ENCODE results near the gene RXFP1. TPM values are rescaled to one million over a fixed set of nuclear protein-coding genes. Genes with fewer than 3 reads are reported as not detected.

Gene RXFP1
- 0.15 and 0.25 TPM in 2 replicates for total RNA-seq (2014; rRNA removed; shearing (Covaris generic))

DNA sequence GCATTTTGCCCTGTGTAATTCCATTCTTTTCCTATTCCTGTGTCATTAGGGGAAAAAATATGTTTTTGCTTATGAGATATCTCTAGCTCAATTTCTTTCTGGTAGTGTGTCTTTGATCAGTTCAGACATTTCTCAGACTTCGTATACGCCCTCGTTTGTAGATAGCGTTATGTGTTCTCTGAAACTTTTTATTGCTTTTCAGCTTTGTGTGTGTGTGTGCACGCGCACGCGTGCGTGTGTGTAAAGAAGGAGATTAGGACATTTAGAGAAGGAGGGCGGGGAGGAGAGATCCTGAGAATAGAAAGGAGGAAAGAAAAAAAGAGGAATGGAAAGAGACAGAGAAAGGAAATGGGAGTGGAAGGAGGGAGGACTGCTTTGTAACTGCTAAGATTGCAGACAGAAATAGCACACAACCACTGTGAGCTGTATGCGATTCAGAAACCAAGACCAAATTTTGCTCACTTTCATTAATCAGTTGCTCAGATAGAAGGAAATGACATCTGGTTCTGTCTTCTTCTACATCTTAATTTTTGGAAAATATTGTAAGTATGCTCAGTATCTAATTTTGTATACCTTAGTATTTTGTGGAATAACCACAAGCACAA, at the start of gene RXFP1:
Gene RXFP1 (plus strand): TSS at position 399 of the 605 bp plus-strand sequence. CDS start 95 bp downstream, at position 494.
- no peak for DNase-seq (ENCODE audit: low read depth)

DNA sequence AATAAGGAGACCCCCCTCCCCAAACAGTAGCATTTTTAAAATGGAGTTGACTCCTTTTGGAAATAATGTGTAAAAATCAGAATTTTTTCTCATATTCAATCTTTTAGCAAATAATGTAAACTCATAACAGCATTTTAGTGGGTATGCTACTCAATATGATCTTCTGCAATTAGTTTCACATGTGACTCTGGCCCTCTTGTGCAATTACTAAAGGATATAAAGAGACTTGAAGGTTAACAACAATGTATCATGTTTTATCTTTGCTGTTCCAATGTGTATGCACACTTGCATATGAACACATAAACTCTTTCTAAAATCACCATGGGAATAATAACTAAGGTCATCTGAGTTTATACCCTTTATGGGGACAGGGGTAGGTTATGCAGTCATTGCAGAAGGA, 39.9 kb upstream of the RXFP1 start:
- no peak for DNase-seq (ENCODE audit: low read depth)

DNA sequence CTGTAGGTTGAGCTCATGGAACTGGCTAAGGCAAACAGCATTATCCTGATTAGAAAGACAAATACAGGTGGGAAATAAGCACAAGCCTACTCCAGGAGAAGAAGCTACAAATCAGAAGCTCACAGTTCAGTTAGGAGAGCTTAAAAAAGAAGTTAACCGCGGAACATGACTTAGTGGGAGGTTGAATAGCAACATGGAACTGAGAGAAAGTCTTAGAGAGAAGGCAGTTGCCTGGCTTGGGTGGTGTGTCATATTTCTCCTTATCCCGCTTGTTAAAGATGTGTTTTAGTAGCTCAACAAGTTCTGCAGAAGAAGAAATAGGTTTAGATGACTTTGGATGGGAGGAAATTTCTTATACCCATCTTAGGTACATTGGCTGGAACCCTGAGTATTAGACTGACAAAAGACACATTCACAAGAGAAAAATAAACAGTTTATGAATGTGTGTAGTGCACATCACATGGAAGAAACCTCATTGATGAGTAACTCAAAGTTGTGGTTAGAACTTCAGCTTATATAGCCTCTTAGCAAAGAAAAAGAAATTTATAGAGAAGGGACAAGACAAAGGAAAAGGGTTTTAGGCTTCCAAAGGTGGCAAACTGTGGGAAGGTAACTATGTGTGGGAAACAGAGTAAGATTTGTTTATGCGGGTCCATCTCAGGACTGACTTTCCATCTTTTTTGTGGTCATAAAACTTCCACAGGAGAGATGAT, 37.4 kb upstream of the RXFP1 start:
- peak; percentile 80 for DNase-seq (ENCODE audit: low read depth)

DNA sequence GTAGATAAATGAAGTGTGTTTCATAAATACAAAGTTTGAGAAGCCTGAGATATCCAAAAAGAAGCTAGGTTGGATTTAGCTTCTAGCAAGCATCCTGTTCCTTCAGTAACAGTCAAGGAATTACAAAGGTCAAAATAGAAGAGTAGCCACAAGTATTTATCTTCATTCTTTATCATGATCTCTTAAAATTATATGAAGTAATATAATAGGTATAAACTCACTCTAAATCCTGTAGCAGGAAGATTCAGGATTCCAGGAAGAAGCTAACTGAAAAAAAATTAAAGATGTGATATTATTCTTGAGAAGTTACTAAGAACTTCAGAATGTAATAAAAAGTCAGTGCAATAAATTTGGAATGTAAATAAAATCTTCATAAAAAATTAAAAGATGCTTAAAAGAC, 31.1 kb upstream of the RXFP1 start:
- DNase-seq (ENCODE audit: low read depth), result no peak

DNA sequence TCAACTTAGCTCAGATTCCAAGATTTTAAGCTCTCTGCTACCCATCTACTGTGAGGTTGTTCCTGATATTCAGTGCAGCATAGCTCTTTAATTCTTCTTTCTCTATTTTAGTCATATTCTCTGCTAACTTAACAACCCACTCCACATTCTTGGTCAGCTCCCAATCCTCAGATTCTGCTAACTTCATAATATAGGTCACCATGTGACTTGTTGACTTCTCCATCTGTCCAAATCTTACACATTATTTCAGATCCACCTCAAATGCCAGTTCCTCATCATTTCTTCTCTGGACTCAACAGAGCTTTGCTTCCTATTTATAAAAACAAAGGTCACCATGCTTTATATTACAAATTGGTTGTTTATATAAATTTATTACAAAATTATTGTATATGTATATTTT, 29.3 kb upstream of the RXFP1 start:
- DNase-seq (ENCODE audit: low read depth), result no peak

DNA sequence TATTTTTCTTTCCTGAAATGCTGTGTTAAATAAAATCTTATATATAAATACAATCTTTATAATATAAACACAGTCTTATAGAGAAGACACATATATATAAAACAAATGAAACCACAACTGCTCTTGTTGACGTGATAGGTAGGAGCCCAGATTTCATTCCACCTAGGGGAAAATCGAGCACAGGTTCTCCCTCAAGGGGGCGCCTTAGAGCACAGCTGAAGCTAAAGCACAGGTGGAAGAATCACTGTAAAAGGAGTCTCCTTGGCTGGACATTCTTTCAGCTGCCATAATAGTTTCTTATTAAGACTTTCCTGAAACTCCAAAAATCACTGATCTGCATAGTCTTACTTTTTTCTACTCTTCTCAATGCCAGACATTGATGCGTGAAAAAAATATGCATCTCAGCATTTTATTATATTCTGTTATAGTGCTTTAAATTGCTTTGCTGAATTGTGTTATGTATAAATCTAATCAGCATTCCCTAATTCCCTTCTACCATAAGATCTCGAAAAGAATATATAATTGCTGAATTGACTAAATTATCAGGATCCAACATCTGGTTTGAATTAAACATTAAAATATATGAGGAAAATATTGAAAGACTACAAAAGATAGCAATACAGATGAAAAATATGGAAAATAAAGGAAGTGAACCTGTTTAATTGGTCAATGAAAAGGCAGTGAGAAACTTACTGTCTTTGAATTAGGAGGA, 25.5 kb upstream of the RXFP1 start:
- DNase-seq (ENCODE audit: low read depth), result peak; percentile 26

DNA sequence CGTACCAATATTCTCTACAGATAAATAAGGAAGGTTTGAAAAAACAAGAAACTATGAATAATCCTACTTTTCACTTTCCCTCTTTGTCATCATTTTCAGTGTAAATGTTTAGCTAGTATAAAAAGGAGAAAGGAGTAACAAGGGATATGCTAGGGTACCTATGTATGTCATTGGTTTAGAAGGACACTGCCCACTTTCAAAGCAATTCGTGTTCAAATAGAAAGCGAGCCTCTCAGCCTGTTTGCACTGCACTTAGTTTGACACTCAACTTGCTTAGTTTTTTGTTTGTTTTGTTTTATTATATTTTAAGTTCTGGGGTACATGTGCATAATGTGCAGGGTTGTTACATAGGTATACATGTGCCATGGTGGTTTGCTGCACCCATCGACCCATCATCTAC, 21.6 kb upstream of the RXFP1 start:
- no peak for DNase-seq (ENCODE audit: low read depth)

DNA sequence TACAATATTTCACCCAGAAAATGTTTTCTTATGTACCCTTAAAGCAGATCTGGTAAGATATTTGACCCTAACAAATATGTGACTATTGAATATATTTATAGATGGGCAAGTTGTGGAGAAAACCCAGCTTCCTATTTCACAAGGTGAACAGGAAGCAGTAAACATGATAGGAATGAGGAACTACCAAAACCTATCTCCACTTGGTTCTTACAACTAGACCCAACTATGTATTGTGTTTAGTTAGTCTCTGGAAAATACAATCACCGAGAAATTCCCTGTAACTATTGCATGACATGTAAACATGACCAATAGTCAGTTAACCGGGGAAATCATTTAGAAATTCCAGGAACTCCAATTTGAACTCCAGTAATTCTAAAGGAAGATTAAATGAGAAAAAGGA, 8.4 kb upstream of the RXFP1 start:
- no peak for DNase-seq (ENCODE audit: low read depth)

DNA sequence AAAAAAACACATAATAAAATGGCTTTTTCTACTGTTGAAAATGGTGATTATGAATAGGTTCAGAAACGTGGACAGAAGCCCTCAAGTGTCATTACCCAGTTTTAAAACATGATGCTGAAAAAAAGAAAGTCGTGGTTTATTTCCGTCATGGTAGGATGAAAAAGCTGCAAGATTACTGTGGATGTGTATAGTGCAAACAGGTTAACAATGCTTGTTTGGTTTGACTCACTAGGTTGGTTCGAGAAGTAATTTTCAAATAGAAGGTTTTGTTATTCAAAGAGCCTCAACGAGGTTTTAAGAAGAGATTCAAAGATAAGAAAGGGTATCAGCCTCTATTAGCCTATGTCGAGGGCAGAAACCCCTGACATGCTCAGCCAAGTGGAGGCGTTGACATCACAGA, 2.5 kb upstream of the RXFP1 start:
- no peak for DNase-seq (ENCODE audit: low read depth)

DNA sequence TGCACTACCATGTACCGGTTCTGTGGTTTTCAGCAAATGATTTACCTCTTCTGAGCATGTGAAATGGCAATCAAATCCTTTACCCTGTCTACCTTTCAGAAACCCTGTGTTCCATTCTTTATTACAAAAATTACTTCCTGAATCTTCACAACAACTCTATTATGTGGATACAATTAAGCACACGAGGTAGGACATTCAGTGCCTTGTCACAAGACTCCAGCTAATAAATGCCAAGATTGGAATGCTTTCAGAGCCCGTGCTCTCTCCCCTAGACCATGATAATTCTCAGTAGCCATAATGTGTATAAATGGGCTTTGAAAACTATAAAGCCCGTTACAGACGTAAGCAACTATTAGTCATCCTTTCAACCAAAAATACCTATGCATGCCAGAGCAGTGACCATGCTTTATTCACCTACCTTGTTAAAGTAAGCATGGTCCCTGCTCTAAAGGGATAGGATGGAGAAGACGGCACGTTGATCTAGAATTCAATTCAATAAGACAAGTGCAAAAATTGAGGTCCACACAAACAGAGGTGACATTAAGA, 2.4 kb downstream of the RXFP1 start:
- no peak for DNase-seq (ENCODE audit: low read depth)

DNA sequence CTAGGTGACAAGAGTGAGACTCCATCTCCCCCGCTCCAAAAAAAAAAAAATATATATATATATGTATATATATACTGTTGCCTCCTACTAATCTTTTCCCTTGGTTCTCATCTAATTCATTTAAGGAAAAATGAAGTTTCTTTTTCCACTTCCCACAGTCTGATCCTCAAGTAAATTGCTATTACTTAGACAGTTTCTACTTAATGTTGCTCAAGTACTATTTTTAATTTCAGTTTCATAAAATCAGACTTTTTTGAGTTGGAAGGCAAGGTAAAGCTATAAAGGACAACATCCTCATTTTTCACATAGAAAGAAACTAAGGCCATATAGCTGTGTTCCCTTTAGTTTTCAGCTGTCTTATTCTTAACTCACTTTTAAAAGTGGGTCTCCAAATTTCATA, 5.8 kb downstream of the RXFP1 start:
- DNase-seq (ENCODE audit: low read depth), result no peak

DNA sequence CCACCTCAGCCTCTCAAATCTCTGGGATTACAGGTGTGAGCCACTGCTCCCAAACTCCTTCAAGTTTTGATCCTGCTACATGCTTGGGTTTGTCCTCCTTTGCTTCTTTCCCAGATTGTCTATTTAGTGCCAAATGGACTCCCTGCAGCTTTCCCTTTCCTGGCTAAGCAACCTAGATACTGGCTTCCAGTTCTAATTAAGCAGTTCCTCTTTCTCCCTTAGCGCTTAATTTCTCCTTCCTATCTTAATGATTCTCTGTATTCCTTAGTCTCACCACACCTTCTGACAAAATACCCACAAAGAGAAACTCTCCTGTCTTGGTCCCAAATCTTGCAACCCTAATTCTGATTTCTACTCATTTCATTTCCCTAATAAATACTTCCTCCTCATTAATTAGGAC, 7.8 kb downstream of the RXFP1 start:
- no peak for DNase-seq (ENCODE audit: low read depth)

DNA sequence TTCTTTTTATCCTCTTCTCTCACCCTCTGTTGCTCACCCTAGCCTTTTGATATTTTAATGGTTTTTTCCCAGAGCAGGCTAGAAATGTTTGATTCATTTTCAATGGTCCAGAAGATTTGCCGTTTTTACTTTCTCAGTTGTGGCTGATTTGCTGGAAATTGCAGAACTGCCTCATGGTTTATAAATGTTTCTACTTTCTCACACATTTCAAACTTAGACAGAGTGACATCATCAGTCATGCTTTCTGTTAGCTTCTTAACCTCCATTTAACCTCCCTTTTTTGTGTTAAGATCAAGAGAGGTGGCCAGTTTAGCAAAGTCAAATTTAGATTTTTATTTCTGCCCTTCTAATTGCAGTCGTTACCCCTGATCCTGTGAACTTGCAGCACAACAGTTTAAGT, 8.7 kb downstream of the RXFP1 start:
- peak; percentile 31 for DNase-seq (ENCODE audit: low read depth)

DNA sequence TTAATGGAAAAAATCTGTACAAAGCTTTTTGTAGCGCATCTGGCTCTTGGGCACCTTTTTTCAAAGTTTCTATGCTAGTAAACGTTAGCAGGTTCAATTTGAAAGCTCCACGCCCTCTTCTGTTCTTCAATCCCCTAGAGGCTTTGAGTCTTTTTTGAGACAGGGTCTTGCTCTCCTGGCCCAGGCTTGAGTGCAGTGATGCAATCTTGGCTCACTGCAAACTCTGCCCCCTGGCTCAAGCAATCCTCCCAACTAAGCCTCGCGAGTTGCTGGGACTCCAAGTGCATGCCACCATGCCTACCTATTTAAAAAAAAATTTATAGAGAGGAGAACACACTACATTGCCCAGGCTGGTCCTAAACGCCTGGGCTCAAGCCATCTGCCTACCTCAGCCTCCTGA, 9.2 kb downstream of the RXFP1 start:
- DNase-seq (ENCODE audit: low read depth), result no peak

DNA sequence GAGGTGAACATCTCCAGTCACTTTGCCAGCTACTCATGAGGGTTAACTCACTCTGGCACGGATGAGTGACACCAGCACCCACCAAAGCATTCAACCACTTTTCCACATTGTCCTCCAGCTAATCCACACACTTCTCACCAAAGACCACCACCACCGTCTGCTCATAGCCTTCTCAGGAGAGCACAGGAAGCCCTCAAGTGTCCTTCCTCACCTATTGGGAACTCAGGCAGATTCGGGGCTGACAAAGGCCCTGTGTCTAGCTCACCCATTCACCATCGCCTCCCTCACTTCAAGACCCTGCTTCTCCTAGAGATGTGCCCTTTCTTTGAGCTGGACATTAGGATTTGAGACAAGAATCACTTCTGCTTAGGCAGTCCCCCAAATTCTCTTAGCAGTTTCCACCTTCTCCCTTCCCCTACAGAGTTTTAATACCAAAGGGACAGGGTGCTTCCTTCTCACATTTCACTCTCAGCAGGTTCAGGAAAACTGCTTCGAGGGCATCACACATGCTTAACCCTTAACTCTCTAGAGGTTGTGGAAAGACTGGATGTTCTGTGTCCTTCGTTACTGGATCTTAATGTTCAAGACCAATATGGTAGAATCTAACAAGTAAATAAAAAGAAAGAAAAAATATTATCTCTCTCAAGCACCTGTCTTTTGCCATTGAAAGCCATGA, 11.0 kb downstream of the RXFP1 start:
- no peak for DNase-seq (ENCODE audit: low read depth)

DNA sequence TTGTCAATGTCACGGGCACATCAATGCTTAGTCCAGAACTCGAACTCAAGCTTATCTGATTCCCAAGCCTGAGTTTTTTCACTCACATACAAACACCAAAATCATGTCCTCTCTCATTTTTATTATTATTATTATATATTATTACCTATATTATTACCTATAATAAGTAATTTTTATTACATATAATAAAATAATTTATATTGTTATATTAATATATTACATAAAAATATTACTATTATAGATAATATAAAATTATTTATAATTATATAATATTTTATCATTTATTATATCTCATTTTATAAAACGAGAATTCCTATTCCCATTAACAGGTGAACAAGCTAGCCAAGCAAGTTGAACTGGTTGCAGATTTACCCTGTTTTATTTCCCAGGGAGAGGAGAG, 13.0 kb downstream of the RXFP1 start:
- DNase-seq (ENCODE audit: low read depth), result no peak

DNA sequence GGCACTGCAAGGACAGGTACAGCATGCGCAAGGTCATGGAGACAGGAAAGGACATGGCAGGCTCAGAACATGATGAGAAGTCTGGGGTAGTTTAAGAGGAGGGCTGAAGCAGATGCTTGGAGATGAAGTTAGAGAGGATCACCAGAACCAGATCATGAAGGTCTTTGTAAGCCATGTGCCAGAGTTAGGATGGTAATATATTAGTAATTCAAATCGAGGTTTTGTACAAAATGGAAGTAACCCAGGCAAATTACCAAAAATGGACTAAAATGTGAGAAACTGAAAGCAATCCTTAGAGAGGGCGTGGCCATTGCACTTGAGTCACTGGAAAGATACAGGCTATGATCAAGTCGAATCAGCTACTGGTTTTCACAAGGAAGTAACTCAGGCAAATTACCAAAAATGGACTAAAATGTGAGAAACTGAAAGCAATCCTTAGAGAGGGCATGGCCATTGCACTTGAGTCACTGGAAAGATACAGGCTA, 13.5 kb downstream of the RXFP1 start:
- peak; percentile 95 for DNase-seq (ENCODE audit: low read depth)

DNA sequence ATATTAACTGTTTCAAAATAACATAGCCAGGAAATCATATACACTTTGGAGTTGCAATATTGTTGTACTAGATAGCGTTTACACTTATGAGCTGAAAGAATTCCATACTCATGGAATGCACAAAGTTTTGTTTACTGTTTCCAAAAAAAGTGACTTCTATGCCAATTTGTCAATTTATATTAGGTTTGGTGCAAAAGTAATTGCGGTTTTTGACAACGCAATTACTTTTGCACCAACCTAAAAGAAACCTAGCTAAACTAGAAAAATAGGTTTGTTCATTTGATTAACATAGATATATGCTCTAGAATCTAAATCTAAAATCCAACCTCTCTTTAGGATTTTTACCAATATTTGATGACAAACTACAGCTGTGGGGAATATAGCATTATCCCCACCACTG, 15.2 kb downstream of the RXFP1 start:
- DNase-seq (ENCODE audit: low read depth), result no peak

DNA sequence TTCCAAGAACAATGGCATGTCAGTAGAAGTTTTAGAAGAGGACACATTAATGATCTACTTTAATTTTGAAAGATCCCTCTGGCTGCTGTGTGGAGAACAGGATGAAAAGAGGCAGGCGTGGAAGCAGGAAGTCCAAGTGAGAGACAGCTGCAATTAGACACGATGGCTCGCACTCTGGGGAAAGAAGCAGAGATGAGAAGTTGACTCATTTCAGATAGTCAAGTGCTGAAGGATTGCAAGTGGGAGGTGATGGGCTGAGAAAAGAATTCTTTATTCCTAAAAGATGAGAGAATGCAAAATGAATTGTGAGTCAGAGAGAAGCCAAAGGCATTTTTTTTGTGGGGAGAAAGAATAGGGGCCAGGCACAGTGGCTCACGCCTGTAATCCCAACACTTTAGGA, 16.5 kb downstream of the RXFP1 start:
- peak; percentile 85 for DNase-seq (ENCODE audit: low read depth)

DNA sequence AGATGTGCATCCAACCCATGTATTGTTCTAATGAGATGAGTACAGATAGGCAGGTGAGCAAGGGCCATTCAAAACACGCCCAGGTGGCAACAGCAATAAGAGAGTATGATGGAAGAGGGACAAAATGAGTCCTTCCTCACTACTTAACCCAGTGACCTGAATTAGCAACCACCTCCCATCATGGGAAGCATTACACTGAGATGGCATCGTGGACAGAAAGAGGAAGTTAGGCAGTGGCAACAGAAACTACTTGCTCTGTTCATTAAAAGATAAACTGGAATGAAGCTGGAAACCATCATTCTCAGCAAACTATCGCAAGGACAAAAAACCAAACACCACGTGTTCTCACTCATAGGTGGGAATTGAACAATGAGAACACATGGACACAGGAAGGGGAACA, 17.2 kb downstream of the RXFP1 start:
- no peak for DNase-seq (ENCODE audit: low read depth)

DNA sequence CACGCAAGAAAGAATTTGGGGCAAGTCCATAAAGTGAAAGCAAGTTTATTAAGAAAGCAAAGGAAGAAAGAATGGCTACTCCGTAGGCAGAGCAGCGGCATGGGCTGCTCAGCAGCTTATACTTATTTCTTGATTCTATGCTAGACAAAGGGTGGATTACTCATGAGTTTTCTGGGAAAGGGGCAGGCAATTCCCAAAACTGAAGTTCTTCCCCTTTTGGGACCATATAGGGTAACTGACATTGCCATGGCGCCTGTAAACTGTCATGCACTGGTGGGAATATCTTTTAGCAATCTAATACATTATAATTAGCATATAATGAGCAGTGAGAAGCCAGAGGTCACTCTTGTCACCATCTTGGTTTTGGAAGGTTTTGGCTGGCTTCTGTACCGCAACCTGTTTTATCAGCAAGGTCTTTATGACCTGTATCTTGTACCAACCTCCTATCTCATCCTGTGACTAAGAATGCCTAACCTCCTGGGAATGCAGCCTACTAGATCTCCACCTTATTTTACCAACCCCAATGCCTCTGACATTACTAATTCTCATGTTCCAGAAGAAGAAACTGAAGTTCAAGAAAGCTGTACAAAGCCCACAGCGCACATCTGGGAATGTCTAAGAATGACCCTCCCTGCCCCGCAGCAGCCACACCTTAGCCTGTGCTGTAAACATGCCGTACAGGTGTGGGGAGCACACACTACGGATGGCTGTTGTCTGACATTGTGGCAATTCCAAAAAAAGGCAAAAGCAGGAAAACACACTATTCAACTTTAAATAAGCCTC, 18.6 kb downstream of the RXFP1 start:
- peak; percentile 69 for DNase-seq (ENCODE audit: low read depth)

All from M059J (cell line).